Gastrocnemius medialis (tissue), 4 donors: ENCODE data around the gene AUTS2. TPM values are rescaled to one million over a fixed set of nuclear protein-coding genes. Genes with fewer than 3 reads are reported as not detected.
A peak's percentile ranks its signal among the peaks of the same experiment; 100 is the strongest.

Experiments used
- ATAC-seq, 2 donors: fragments of 150-250 bp; one replicate each; pipeline ENCODE4 v1.9.1; 2016
- DNase-seq, 2 donors: peaks; one replicate each; pipeline ENCODE4 v3.0.0-alpha.2; 2019
- H3K27ac ChIP-seq, 4 donors: fragments of 200-600 bp; sonication (generic); 1 replicate in 1 of 4; 2 replicates in 3 of 4; pipeline ENCODE4 v1.5.1; 2016 to 2018; ENCODE audit warnings: mild to moderate bottlenecking in 2 of 4, moderate library complexity in 1 of 4
- H3K27me3 ChIP-seq, 3 donors: fragments of 200-600 bp; sonication (generic) in 2 of 3; 1 replicate in 1 of 3; 2 replicates in 2 of 3; pipeline versions ENCODE4 v1.5.1 to v1.6.0; 2016 to 2019; ENCODE audit warnings: mild to moderate bottlenecking in 1 of 3, moderate library complexity in 1 of 3
- H3K36me3 ChIP-seq, 2 donors: fragments of 200-600 bp; sonication (generic) in 1 of 2; one replicate each; pipeline ENCODE4 v1.5.1; 2017 to 2018
- H3K4me1 ChIP-seq, 2 donors: fragments of 200-600 bp; sonication (generic) in 1 of 2; one replicate each; pipeline ENCODE4 v1.5.1; 2016 to 2017; ENCODE audit warnings: mild to moderate bottlenecking in 2 of 2
- H3K4me3 ChIP-seq, 4 donors: fragments of 200-600 bp; sonication (generic) in 3 of 4; 1 replicate in 1 of 4; 2 replicates in 3 of 4; pipeline ENCODE4 v1.5.1; 2016 to 2019; ENCODE audit warnings: mild to moderate bottlenecking in 2 of 4
- H3K9me3 ChIP-seq, 3 donors: fragments of 200-600 bp; sonication (generic) in 2 of 3; 1 replicate in 1 of 3; 2 replicates in 2 of 3; pipeline ENCODE4 v1.5.1; 2016 to 2019
- CTCF ChIP-seq, 5 experiments: fragments of 450-650 bp in 3 of 5; fragments of 200-600 bp in 2 of 5; sonication (generic) in 2 of 5; IDR thresholded peaks in 4 of 5; conservative IDR thresholded peaks in 1 of 5; 1 replicate in 4 of 5; 2 replicates in 1 of 5; pipeline ENCODE4 v1.5.1; 2016 to 2019; ENCODE audit warnings: antibody characterized with exemption in 5 of 5, mild to moderate bottlenecking in 3 of 5, moderate library complexity in 3 of 5
- POLR2A ChIP-seq, 2 donors: fragments of 450-650 bp; IDR thresholded peaks; one replicate each; pipeline ENCODE4 v1.6.1; 2017; ENCODE audit warnings: antibody characterized with exemption in 2 of 2, mild to moderate bottlenecking in 2 of 2, moderate library complexity in 2 of 2
- in situ Hi-C, 4 donors: fragments of 200-750 bp; cut with MboI; loops; one replicate each; pipeline versions ENCODE4 v1.15.0 to v1.8.0; 2017; ENCODE audit warnings: low sequenced_read_pairs in 4 of 4
- intact Hi-C: fragments of 100-400 bp; cut with DNase I; formaldehyde crosslinking; loops from one replicate; pipeline ENCODE4 v1.15.1; 2023; ENCODE audit warnings: low total_unique reads
- total RNA-seq, 4 donors: library from RNA; depleted of rRNA; stranded (reverse); fragments of >200 nt; gene quantifications; one replicate each; pipeline versions ENCODE4 v1.1.0 to v1.2.3, GENCODE V29; 2016

The AUTS2 gene
- total RNA-seq, 4 donors from 2014 or later: 2.5 to 16.2 (median 8.5) TPM

- in situ Hi-C loops: loop anchor here in 2 of 4 donors (25.0 kb wide), 2 partner anchors 633 to 658 kb away; no protein-coding TSS in a partner anchor
These were observed 455.7 kb downstream of the AUTS2 start for GRCh38 chr7:70053989-70054388.

DNA sequence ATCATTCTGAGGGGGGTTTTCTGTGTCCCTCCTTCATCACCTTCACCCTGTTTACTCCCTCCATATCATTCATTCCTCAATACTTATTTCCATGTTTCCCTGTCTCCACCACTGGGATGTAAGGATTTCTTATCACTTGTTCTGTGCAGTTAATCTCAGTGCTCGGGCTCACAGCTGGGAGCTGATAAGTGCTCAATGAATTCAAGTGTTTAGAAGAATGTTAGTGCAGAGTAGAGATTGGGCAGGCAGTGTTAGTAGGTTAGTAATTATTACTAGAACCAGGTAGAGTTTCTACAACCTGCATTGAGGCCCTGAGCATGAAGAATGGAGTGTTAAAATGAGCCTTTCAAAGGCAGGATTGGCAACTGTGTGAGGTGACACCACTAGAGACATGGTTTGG lies 458.1 kb downstream of the AUTS2 start:
- ATAC-seq (no peak), DNase-seq (no peak)
- TF ChIP-seq CTCF (IDR thresholded peaks at IDR 0.05 in 4 of 5, conservative IDR thresholded peaks at IDR 0.05 in 1 of 5) (no peak), POLR2A (IDR thresholded peaks at IDR 0.05) (no peak)
- H3K27me3 ChIP-seq: no peaks in the 10 kb centered on the region
- H3K36me3 ChIP-seq: no peaks in the 10 kb centered on the region
- no peaks in the 10 kb centered on the region for H3K4me1 ChIP-seq
- H3K9me3 ChIP-seq: no peaks in the 10 kb centered on the region
- H3K27ac ChIP-seq: no peak overlapping the region
- no peak overlapping the region for H3K4me3 ChIP-seq
- in situ Hi-C loops (loop anchor here in 2 of 4 donors (25.0 kb wide), 2 partner anchors 631 to 656 kb away; no protein-coding TSS in a partner anchor), intact Hi-C loops (no loop called here)

More at GRCh38 chr7:70053989-70054388, 455.7 kb downstream of the AUTS2 start:
- ATAC-seq: no peak
- no peak for TF ChIP-seq CTCF (IDR thresholded peaks at IDR 0.05 in 4 of 5, conservative IDR thresholded peaks at IDR 0.05 in 1 of 5)
- TF ChIP-seq POLR2A (IDR thresholded peaks at IDR 0.05): no peak
- intact Hi-C loops: no loop called here
- Histone ChIP-seq H3K27ac (no peak overlapping the region), H3K36me3 (no peaks in the 10 kb centered on the region), H3K4me1 (no peaks in the 10 kb centered on the region), H3K9me3 (no peaks in the 10 kb centered on the region), H3K27me3 (no peaks in the 10 kb centered on the region), H3K4me3 (no peak overlapping the region)
- DNase-seq: no peak

DNA sequence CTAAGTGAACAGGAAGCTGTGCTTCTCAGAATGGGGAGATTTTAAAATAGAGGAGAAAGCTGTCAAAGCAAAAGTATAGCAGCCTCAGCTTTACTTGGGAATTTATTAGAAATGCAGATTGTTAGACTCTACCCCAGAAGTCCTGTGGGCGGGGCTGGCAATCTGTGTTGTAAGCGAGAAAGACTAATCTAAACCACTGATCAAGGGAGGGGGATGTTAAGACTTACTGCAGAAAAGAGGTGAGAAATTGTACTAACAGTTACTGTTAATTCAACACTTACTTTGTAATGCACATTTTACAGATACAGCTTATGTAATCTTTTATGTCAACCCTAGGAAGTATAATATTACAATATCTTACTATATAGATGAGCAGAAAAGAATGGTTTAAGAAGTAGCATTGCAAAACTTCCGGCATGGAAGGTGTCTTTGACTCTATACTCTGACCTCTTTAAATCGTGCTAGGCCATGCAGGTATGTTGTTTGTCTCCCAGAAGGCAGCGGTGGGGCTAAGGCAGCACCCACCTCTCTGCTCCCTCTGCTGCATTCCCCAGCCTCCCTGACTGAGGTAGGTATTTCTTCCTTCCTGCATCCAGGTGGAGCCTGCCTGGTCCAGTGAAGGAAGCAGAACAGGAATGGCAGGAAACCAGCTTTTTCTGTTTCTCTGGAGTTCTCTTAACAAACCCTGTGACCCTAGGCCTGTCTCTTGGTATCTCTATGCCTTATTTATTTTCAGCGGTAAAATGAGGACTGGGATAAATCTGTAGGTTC lies 462.2 kb downstream of the AUTS2 start:
- in situ Hi-C loops (loop anchor here in 2 of 4 donors (25.0 kb wide), 2 partner anchors 627 to 652 kb away; no protein-coding TSS in a partner anchor), intact Hi-C loops (no loop called here)
- H3K4me1 ChIP-seq: peaks cover 24 to 27% of the 10 kb centered on the region in 2 donors
- no peak overlapping the region for H3K4me3 ChIP-seq
- no peak for DNase-seq
- no peaks in the 10 kb centered on the region for H3K27me3 ChIP-seq
- H3K9me3 ChIP-seq: no peaks in the 10 kb centered on the region
- ATAC-seq: no peak
- no peak for TF ChIP-seq POLR2A (IDR thresholded peaks at IDR 0.05)
- TF ChIP-seq CTCF (IDR thresholded peaks at IDR 0.05 in 4 of 5, conservative IDR thresholded peaks at IDR 0.05 in 1 of 5): no peak
- H3K27ac ChIP-seq: no peak overlapping the region
- no peaks in the 10 kb centered on the region for H3K36me3 ChIP-seq

GRCh38 chr7:70063371-70063770 lies 465.1 kb downstream of the AUTS2 start:
- in situ Hi-C loops: loop anchor here in 2 of 4 donors (25.0 kb wide), 2 partner anchors 624 to 649 kb away; no protein-coding TSS in a partner anchor
- H3K27me3 ChIP-seq: no peaks in the 10 kb centered on the region
- H3K4me1 ChIP-seq: peaks cover 24 to 27% of the 10 kb centered on the region in 2 donors
- H3K4me3 ChIP-seq: no peak overlapping the region
- no peak for TF ChIP-seq CTCF (IDR thresholded peaks at IDR 0.05 in 4 of 5, conservative IDR thresholded peaks at IDR 0.05 in 1 of 5)
- no peak for TF ChIP-seq POLR2A (IDR thresholded peaks at IDR 0.05)
- no peak for ATAC-seq
- no peaks in the 10 kb centered on the region for H3K36me3 ChIP-seq
- no peak for DNase-seq
- intact Hi-C loops: no loop called here
- H3K9me3 ChIP-seq: no peaks in the 10 kb centered on the region
- peak overlapping the region in 2 of 4 donors; percentile 4 to 66 for H3K27ac ChIP-seq
